ENCODE data around the gene SASS6.

DNA sequence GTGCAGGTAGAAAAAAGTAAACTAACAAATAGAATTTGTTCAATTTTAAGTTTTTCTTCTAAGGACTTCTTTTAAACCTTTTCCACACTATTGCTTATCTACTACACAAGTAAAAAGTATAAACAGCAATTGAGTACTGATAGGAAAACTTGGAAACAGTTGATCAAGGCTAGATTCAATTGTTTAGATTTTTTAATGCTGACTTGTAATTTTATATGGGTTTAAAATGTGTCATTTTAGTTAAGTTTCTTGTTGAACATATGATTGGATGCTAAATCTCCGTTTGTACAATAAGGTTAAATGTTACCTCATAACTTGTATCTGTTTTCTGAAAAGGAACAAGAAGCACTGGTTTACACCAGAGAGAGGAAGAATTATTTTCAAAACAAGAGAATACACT, 5.5 kb downstream of the SASS6 start:
- TF ChIP-seq, protein P1, sequence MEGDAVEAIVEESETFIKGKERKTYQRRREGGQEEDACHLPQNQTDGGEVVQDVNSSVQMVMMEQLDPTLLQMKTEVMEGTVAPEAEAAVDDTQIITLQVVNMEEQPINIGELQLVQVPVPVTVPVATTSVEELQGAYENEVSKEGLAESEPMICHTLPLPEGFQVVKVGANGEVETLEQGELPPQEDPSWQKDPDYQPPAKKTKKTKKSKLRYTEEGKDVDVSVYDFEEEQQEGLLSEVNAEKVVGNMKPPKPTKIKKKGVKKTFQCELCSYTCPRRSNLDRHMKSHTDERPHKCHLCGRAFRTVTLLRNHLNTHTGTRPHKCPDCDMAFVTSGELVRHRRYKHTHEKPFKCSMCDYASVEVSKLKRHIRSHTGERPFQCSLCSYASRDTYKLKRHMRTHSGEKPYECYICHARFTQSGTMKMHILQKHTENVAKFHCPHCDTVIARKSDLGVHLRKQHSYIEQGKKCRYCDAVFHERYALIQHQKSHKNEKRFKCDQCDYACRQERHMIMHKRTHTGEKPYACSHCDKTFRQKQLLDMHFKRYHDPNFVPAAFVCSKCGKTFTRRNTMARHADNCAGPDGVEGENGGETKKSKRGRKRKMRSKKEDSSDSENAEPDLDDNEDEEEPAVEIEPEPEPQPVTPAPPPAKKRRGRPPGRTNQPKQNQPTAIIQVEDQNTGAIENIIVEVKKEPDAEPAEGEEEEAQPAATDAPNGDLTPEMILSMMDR (IDR thresholded peaks at IDR 0.05; ENCODE audit: borderline replicate concordance, extremely low read depth, low read length, poor library complexity, severe bottlenecking) = no peak
- no peak for TF ChIP-seq EZH2 (IDR thresholded peaks at IDR 0.05; ENCODE audit: borderline replicate concordance, low read depth, low read length, severe bottlenecking)

Data from DND-41 (cell line).